ENCODE measurements around the gene MKRN2.
"Not testable (repeated sequence)": the region's sequence is repeated elsewhere in the genome, so short reads cannot be mapped to it uniquely, and the experiment has no call there.

The MKRN2 gene

DNA sequence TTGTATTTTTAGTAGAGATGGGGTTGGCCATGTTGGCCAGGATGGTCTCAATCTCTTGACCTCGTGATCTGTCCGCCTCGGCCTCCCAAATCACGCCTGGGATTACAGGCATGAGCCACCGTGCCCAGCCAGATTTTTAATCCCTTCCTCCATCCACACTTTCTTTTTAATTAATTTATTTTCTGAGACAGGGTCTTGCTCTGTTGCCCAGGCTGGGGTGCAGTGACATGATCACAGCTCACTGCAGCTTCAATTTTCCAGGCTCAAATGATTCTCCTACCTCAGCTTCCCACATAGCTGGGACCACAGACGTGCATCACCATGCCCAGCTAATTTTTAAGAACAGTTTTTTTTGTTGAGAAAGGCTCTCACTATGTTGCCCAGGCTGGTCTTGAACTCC lies 63.4 kb downstream of the MKRN2 start:
- TF ChIP-seq CTCF (IDR thresholded peaks at IDR 0.05; ENCODE audit: low read depth, low read length), result no peak
- H3K4me1 ChIP-seq, result no peaks in the 10 kb centered on the region
- DNase-seq, result no peak

GRCh38 chr3:12620729-12621128 lies 63.8 kb downstream of the MKRN2 start:
- DNase-seq, result no peak
- no peaks in the 10 kb centered on the region for H3K9me3 ChIP-seq
- H3K4me3 ChIP-seq (ENCODE audit: low read depth, low read length), result no peak overlapping the region
- TF ChIP-seq CTCF (IDR thresholded peaks at IDR 0.05; ENCODE audit: low read depth, low read length), result no peak
- no peaks in the 10 kb centered on the region for H3K4me1 ChIP-seq
- H3K27me3 ChIP-seq, result no peaks in the 10 kb centered on the region
- peaks cover 3% of the 10 kb centered on the region; the same call in 1 of the 2 replicates for H3K36me3 ChIP-seq

More for the DNA sequence above, 63.4 kb downstream of the MKRN2 start:
- Histone ChIP-seq H3K27me3 (no peaks in the 10 kb centered on the region), H3K9me3 (no peaks in the 10 kb centered on the region), H3K4me3 (ENCODE audit: low read depth, low read length) (no peak overlapping the region), H3K36me3 (peaks cover 3% of the 10 kb centered on the region; the same call in 1 of the 2 replicates)

GRCh38 chr3:12622335-12622734 lies 65.4 kb downstream of the MKRN2 start:
- Histone ChIP-seq H3K4me1 (no peaks in the 10 kb centered on the region), H3K36me3 (peaks cover 3% of the 10 kb centered on the region; the same call in 1 of the 2 replicates), H3K4me3 (ENCODE audit: low read depth, low read length) (no peak overlapping the region), H3K27me3 (no peaks in the 10 kb centered on the region), H3K9me3 (no peaks in the 10 kb centered on the region)
- no peak for TF ChIP-seq CTCF (IDR thresholded peaks at IDR 0.05; ENCODE audit: low read depth, low read length)
- DNase-seq, result no peak

DNA sequence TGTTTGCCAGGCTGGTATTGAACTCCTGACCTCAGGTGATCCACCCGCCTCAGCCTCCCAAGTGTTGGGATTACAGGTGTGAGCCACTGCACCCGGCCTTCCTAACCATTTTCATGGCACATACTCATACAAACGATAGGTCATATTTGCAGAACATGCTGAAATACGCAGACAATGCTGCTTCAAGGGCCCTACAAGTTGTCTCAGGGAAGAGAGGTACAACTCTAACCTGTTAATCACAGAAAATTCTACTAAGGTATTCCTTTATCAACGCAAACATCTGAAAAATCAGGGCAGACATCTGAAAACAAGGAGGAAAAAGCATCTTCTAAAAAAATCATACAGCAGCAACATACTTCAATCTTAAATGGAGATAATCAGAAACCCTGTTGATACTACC lies 67.2 kb downstream of the MKRN2 start:
- Histone ChIP-seq H3K36me3 (no peaks in the 10 kb centered on the region), H3K4me1 (no peaks in the 10 kb centered on the region), H3K9me3 (no peaks in the 10 kb centered on the region), H3K27me3 (no peaks in the 10 kb centered on the region), H3K4me3 (ENCODE audit: low read depth, low read length) (no peak overlapping the region)
- DNase-seq, result no peak
- no peak for TF ChIP-seq CTCF (IDR thresholded peaks at IDR 0.05; ENCODE audit: low read depth, low read length)

DNA sequence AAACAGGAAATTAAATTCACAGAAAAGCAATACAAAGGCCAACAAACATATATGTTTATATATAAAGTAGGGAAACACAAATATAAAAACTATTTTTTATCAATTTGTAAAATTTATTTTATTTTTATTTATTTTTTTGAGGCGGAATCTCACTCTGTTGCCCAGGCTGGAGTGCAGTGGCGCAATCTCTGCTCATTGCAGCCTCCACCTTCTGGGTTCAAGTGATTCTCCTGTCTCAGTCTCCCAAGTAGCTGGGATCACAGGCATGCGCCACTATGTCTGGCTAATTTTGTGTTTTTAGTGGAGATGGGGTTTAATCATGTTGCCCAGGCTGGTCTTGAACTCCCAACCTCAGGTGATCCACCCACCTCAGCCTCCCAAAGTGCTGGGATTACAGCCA lies 68.1 kb downstream of the MKRN2 start:
- H3K36me3 ChIP-seq; H3K4me3 ChIP-seq (ENCODE audit: low read depth, low read length); H3K27me3 ChIP-seq; H3K9me3 ChIP-seq; DNase-seq; H3K4me1 ChIP-seq: not testable (repeated sequence)

GRCh38 chr3:12627370-12627769 lies 70.5 kb downstream of the MKRN2 start:
- Histone ChIP-seq H3K9me3 (no peaks in the 10 kb centered on the region), H3K4me3 (ENCODE audit: low read depth, low read length) (no peak overlapping the region), H3K27me3 (no peaks in the 10 kb centered on the region), H3K4me1 (0 out of 2 replicates have a peak, but pooled peaks cover 2% of the 10 kb centered on the region), H3K36me3 (no peaks in the 10 kb centered on the region)
- no peak for DNase-seq
- no peak for TF ChIP-seq CTCF (IDR thresholded peaks at IDR 0.05; ENCODE audit: low read depth, low read length)

DNA sequence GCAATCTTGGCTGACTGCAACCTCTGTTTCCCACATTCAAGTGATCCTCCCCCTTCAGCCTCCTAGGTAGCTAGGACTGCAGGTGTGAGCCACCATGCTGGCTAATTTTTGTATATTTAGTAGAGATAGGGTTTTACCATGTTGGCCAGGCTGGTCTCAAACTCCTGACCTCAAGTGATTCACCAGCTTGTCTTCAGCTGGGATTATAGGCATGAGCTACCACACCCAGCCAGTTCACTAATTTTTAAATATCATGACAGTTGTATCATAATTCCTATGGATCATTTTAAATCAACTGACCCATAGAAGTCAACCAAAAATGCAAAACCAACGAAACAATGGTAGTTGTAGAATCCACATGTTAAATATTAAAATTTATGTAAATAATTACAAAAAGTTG lies 71.9 kb downstream of the MKRN2 start:
- Histone ChIP-seq H3K27me3 (no peaks in the 10 kb centered on the region), H3K36me3 (no peaks in the 10 kb centered on the region), H3K9me3 (no peaks in the 10 kb centered on the region), H3K4me3 (ENCODE audit: low read depth, low read length) (no peak overlapping the region), H3K4me1 (0 out of 2 replicates have a peak, but pooled peaks cover 2% of the 10 kb centered on the region)
- TF ChIP-seq CTCF (IDR thresholded peaks at IDR 0.05; ENCODE audit: low read depth, low read length), result no peak
- DNase-seq, result no peak
